HG02678 (cell line): Measurements from ENCODE around the gene TM4SF5.

Experiments
- ATAC-seq: cut with Tn5 transposase; IDR thresholded peaks from one replicate; pipeline ENCODE4 v1.9.1; 2021; ENCODE audit warnings: mild to moderate bottlenecking, moderate library complexity; ENCODE audit not compliant: unreplicated experiment

TM4SF5 gene

DNA sequence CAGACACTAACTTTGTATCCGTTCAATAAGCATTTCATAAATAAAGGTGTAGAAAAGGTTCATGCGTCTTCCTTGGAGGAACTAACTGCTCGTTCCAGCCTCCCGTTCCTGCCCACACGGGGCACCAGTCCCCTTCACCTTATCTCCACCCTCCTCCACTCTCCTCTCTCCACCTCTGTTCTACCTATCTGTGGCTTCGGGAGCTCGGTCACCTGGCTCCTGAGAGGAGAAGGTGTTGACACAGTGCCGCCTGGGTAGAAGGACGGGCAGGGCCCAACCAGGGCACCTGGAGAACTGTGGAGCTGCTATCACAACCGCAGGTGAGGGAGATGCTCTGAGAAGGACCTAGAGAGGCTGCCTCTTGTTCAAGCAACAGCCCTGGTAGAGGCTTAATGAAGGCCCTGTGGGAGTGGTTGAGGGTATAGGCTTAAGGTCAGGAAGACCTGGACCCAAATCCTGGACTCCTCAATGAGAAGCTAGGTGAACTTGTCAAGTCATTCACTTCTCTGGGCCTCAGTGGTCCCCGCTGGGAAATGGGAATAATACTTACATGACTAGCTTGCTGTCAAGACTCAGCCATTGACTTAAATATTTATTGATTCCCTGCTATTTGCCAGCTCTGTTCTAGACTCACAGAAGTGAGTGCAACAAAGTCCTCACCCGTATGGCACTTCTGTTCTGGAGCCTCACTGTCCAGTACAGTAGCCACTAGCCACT is 51.8 kb downstream of the TM4SF5 start:
- no peak for ATAC-seq

DNA sequence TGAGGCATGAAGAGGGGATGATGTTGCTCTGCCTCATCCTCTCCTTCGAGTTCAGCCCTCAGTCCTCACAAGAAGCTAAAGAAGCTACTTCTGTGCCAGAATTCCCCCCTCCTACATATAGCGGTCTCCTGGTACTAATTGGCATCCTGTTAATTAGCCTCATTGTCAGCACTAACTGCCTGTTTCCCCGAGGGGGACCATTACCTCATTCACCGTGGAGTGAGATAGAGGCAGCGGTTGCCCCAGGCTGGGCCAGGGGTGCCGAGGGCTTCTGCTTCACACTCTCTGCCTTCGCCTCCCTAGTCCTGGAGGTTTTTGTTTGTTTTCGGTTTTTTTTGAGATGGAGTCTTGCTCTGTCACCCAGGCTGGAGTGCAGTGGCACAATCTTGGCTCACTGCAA is 55.7 kb downstream of the TM4SF5 start:
- ATAC-seq: no peak

DNA sequence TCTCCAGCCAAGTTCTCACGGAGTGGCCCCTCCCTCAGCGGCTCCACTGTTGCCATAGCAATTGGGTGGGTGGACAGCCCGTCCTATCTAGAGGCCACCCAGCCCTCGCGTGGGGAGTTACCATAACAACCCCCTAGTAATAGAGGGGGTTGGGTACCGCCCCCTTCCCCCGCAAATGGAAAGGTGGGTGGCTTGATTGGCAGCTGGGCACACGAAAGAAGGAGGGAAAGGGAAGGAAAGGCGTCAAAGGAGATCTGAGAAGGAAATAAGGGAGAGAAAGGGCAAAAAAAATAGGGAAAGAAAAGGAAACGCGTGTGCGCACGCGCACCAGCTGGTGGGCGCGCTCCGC is 61.1 kb downstream of the TM4SF5 start:
- peak; percentile 11 for ATAC-seq
